ENCODE results near the gene GDF10.

DNA sequence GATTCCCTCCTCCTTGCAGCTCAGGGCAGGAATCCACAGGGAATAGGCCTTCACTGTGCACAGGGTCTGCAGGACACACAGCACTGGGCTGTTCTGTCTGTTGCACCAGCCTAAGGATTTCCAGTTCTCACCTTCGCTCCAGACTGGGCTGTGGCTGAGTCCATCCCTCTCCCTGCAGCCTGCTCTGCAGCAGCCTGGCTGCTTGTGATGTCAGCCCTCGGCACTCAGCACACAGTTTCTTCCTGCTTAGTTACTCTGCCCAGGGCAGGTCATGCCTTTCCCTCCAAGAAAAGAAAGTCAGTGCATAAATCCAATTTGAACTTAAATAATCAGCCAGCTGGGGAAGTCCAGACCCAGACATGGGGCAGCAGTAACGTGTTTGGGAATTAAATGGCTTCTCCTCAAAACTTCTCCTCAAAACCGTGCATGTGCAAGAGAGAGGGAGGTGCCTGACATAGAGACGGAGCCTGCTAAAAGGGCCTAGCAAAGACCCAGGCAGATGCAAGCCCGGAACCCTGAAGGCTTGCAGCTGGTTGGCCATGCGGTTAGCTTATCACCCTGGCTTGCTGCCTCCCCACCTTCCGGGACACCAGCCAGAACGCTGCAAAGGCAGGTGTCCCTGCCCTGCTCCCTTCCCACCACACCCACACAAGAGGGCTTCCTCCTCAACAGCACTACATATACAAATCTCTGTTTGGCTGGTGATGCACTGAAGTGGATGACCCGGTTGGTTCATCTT, 11.4 kb downstream of the GDF10 start:
- TF ChIP-seq, protein P1, sequence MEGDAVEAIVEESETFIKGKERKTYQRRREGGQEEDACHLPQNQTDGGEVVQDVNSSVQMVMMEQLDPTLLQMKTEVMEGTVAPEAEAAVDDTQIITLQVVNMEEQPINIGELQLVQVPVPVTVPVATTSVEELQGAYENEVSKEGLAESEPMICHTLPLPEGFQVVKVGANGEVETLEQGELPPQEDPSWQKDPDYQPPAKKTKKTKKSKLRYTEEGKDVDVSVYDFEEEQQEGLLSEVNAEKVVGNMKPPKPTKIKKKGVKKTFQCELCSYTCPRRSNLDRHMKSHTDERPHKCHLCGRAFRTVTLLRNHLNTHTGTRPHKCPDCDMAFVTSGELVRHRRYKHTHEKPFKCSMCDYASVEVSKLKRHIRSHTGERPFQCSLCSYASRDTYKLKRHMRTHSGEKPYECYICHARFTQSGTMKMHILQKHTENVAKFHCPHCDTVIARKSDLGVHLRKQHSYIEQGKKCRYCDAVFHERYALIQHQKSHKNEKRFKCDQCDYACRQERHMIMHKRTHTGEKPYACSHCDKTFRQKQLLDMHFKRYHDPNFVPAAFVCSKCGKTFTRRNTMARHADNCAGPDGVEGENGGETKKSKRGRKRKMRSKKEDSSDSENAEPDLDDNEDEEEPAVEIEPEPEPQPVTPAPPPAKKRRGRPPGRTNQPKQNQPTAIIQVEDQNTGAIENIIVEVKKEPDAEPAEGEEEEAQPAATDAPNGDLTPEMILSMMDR (IDR thresholded peaks at IDR 0.05): no peak
- no peak for TF ChIP-seq ZFX (IDR thresholded peaks at IDR 0.05; ENCODE audit: borderline replicate concordance)
